Measurements from ENCODE around the gene TSPAN6. TPM values are rescaled to one million over a fixed set of nuclear protein-coding genes. Genes with fewer than 3 reads are reported as not detected.
A peak's percentile ranks its signal among the peaks of the same experiment; 100 is the strongest.

The TSPAN6 gene
- total RNA-seq, 5 donors from 2014 or later (not counting 1 experiment from before 2014, with no cell fraction given), result 0.91 to 2.1 (median 1.6) TPM

DNA sequence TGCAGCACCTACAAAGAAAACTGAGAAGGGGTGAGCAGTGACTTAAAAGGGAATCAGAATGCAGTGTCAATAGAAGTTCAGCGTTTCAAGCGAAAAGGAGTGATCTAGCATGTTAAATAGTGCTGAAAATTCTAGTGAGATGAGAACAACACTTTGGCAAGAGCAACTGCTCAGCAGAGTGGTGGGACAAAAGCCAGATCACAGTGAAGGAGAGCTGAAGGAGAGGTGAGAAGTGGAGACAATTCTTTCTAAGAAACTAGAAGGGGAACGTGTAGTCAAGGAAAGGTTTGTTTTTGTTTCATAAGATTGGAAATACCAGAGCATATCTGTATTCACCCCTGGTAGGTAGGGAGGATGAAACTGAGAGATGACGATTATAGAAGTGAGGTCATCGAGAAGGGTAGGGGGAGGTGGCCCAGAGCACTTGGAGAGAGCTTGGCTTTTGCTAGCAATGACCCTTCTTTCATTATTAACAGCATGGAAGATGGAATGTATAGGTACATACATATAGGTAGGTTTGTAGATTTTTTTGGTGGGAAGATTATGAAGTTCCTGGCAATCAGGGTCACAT, 41.1 kb upstream of the TSPAN6 start:
- H3K9me3 Mint-ChIP-seq, result no peaks in the 10 kb centered on the region
- ChIA-PET POLR2A (no interaction called here), CTCF (interaction anchor here in 1 of 2 donors (0.6 to 1.0 kb wide), 2 partner anchors 11 to 41 kb away, joined by 4 to 8 read pairs; no protein-coding TSS in a partner anchor)
- H3K27ac Mint-ChIP-seq, result no peak overlapping the region
- Histone ChIP-seq H3K4me3 (ENCODE audit: control insufficient read depth in 1 of 2, extremely low read depth in 1 of 2, low read length in 1 of 2) (no peak overlapping the region), H3K9me3 (no peaks in the 10 kb centered on the region), H3K27ac (ENCODE audit: low read length) (no peak overlapping the region), H3K27me3 (replicated peaks in 1 of 2; ENCODE audit: control insufficient read depth in 2 of 2, extremely low read depth in 1 of 2, insufficient read depth in 2 of 2, low read length in 1 of 2) (no peaks in the 10 kb centered on the region), H3K36me3 (ENCODE audit: control insufficient read depth in 2 of 2, extremely low read depth in 1 of 2, insufficient read depth in 1 of 2, low read length in 1 of 2) (no peaks in the 10 kb centered on the region), H3K4me1 (ENCODE audit: control insufficient read depth in 1 of 2, extremely low read depth in 1 of 2, insufficient read depth in 2 of 2, low read length in 2 of 2) (no peaks in the 10 kb centered on the region)
- H3K4me3 Mint-ChIP-seq, result no peak overlapping the region
- whole genome bisulfite sequencing (ENCODE audit: insufficient coverage), result no CpG with 5 or more reads among the region's 5 CpGs
- ATAC-seq (replicated peaks in 1 of 4) (no peak), DNase-seq (no peak)
- H3K27me3 Mint-ChIP-seq, result peaks cover 0 to 18% of the 10 kb centered on the region in 2 donors
- H3K4me1 Mint-ChIP-seq, result peaks cover 0 to 19% (median 12%) of the 10 kb centered on the region in 3 donors
- no peaks in the 10 kb centered on the region for H3K36me3 Mint-ChIP-seq

DNA sequence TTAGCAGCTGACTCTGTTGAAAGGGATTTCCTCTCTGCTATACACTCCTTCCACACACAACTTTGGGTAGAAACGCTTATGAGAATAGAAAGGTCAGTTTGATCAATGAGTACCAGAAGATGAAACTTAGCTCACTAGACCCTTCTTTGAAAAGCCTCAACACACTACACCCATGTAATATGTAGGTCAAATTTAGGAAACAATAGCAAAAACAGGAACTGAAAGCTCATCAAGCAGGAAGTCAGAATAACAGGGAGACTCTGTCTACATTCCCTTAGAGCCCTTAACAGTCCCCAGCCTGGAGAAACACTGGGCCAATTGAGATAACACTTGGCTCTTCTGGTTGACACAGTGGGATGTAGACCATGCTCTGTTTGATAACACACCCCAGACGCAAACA, 38.1 kb upstream of the TSPAN6 start:
- POLR2A ChIA-PET, result no interaction called here

DNA sequence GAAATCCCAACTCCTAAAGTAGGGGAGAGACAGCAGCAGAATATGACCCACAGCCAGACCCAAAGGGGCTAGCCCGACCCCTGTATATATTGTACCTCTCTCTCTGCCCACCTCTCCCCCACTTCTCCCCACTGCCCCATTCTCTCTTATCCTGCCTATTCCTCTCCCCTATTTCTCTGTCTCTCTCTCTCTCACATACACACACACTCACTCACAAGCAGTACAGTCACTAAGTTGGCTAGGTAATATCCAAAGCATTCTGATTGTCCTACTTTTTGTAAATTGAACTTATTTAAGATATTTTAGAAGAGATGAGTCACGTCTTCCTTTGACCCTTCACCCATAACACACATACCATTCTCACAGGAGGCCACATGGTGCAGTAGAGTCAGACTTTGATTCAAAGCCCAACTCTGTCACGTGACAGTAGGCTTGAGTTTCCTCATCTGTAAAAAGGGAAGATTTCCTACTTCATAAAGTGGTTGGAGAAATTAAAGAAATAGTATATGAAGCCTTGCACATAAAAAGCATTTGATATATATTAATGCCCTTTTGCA, 36.9 kb upstream of the TSPAN6 start:
- WGBS (ENCODE audit: insufficient coverage), result no CpG with 5 or more reads among the region's 3 CpGs
- no peak for ATAC-seq (replicated peaks in 1 of 4)
- H3K4me3 ChIP-seq (ENCODE audit: control insufficient read depth in 1 of 2, extremely low read depth in 1 of 2, low read length in 1 of 2), result no peak overlapping the region
- POLR2A ChIA-PET, result no interaction called here
- CTCF ChIA-PET, result interaction anchor here (0.6 kb wide), 3 partner anchors 16 to 125 kb away, joined by 3 to 6 read pairs (median 4); no protein-coding TSS in a partner anchor
- no peaks in the 10 kb centered on the region for H3K9me3 ChIP-seq
- no peak overlapping the region for H3K27ac ChIP-seq (ENCODE audit: low read length)
- H3K27me3 Mint-ChIP-seq, result peaks cover 0 to 31% of the 10 kb centered on the region in 2 donors
- no peak overlapping the region for H3K27ac Mint-ChIP-seq
- no peaks in the 10 kb centered on the region for H3K27me3 ChIP-seq (replicated peaks in 1 of 2; ENCODE audit: control insufficient read depth in 2 of 2, extremely low read depth in 1 of 2, insufficient read depth in 2 of 2, low read length in 1 of 2)
- H3K36me3 ChIP-seq (ENCODE audit: control insufficient read depth in 2 of 2, extremely low read depth in 1 of 2, insufficient read depth in 1 of 2, low read length in 1 of 2), result no peaks in the 10 kb centered on the region
- H3K4me1 ChIP-seq (ENCODE audit: control insufficient read depth in 1 of 2, extremely low read depth in 1 of 2, insufficient read depth in 2 of 2, low read length in 2 of 2), result no peaks in the 10 kb centered on the region
- H3K9me3 Mint-ChIP-seq, result no peaks in the 10 kb centered on the region
- no peak overlapping the region for H3K4me3 Mint-ChIP-seq
- H3K36me3 Mint-ChIP-seq, result no peaks in the 10 kb centered on the region
- DNase-seq, result no peak
- peaks cover 0 to 19% (median 12%) of the 10 kb centered on the region in 3 donors for H3K4me1 Mint-ChIP-seq

More for the DNA sequence above, 38.1 kb upstream of the TSPAN6 start:
- H3K9me3 Mint-ChIP-seq, result no peaks in the 10 kb centered on the region
- peaks cover 0 to 25% of the 10 kb centered on the region in 2 donors for H3K27me3 Mint-ChIP-seq
- H3K36me3 Mint-ChIP-seq, result no peaks in the 10 kb centered on the region
- CTCF ChIA-PET, result interaction anchor here (0.5 to 1.8 kb wide), 3 partner anchors 9 to 168 kb away, joined by 3 to 11 read pairs (median 4); no protein-coding TSS in a partner anchor
- H3K9me3 ChIP-seq, result no peaks in the 10 kb centered on the region
- no peak overlapping the region for H3K4me3 ChIP-seq (ENCODE audit: control insufficient read depth in 1 of 2, extremely low read depth in 1 of 2, low read length in 1 of 2)
- H3K4me1 Mint-ChIP-seq, result peaks cover 0 to 19% (median 12%) of the 10 kb centered on the region in 3 donors
- no peaks in the 10 kb centered on the region for H3K36me3 ChIP-seq (ENCODE audit: control insufficient read depth in 2 of 2, extremely low read depth in 1 of 2, insufficient read depth in 1 of 2, low read length in 1 of 2)
- DNase-seq (no peak), ATAC-seq (replicated peaks in 1 of 4) (peak in 1 of 4 experiments; percentile 12)
- no peaks in the 10 kb centered on the region for H3K4me1 ChIP-seq (ENCODE audit: control insufficient read depth in 1 of 2, extremely low read depth in 1 of 2, insufficient read depth in 2 of 2, low read length in 2 of 2)
- H3K4me3 Mint-ChIP-seq, result no peak overlapping the region
- H3K27me3 ChIP-seq (replicated peaks in 1 of 2; ENCODE audit: control insufficient read depth in 2 of 2, extremely low read depth in 1 of 2, insufficient read depth in 2 of 2, low read length in 1 of 2), result no peaks in the 10 kb centered on the region
- H3K27ac Mint-ChIP-seq, result no peak overlapping the region
- no CpG with 5 or more reads among the region's 2 CpGs for WGBS (ENCODE audit: insufficient coverage)
- H3K27ac ChIP-seq (ENCODE audit: low read length), result no peak overlapping the region

- H3K27ac ChIP-seq (ENCODE audit: low read length), result no peak overlapping the region
- no peaks in the 10 kb centered on the region for H3K36me3 ChIP-seq (ENCODE audit: control insufficient read depth in 2 of 2, extremely low read depth in 1 of 2, insufficient read depth in 1 of 2, low read length in 1 of 2)
- Mint-ChIP-seq H3K27ac (no peak overlapping the region), H3K4me3 (no peak overlapping the region), H3K27me3 (peaks cover 0 to 34% of the 10 kb centered on the region in 2 donors), H3K4me1 (peaks cover 0 to 19% (median 12%) of the 10 kb centered on the region in 3 donors), H3K36me3 (no peaks in the 10 kb centered on the region), H3K9me3 (no peaks in the 10 kb centered on the region)
- no peaks in the 10 kb centered on the region for H3K9me3 ChIP-seq
- CTCF ChIA-PET, result interaction anchor here (0.6 kb wide), 3 partner anchors 16 to 126 kb away, joined by 3 to 6 read pairs (median 4); no protein-coding TSS in a partner anchor
- POLR2A ChIA-PET, result no interaction called here
- H3K27me3 ChIP-seq (replicated peaks in 1 of 2; ENCODE audit: control insufficient read depth in 2 of 2, extremely low read depth in 1 of 2, insufficient read depth in 2 of 2, low read length in 1 of 2), result no peaks in the 10 kb centered on the region
- no peak for DNase-seq
- no peaks in the 10 kb centered on the region for H3K4me1 ChIP-seq (ENCODE audit: control insufficient read depth in 1 of 2, extremely low read depth in 1 of 2, insufficient read depth in 2 of 2, low read length in 2 of 2)
- ATAC-seq (replicated peaks in 1 of 4), result no peak
- H3K4me3 ChIP-seq (ENCODE audit: control insufficient read depth in 1 of 2, extremely low read depth in 1 of 2, low read length in 1 of 2), result no peak overlapping the region
- no CpG with 5 or more reads among the region's 3 CpGs for WGBS (ENCODE audit: insufficient coverage)
Observed at GRCh38 chrX:100672966-100673365, 36.4 kb upstream of the TSPAN6 start.

DNA sequence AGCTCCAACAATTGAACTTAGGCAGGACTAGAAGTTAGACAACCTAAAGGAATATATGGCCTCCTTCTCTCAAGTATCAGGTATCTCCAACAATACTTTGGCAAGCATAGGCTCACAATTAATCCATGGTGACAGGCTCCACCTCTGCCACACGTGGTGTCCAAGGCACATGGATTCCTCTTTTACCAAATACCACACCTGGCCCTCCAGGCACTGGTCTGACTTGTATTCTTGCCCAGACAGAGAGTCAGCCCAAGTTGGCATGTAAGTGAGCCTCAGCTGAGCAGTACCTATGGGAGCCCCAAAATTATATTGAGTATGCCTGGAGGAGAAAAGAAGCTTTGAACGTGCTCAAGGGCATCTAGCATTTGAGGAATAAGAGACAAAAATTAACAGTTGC, 27.0 kb upstream of the TSPAN6 start:
- Histone ChIP-seq H3K4me1 (ENCODE audit: control insufficient read depth in 1 of 2, extremely low read depth in 1 of 2, insufficient read depth in 2 of 2, low read length in 2 of 2) (no peaks in the 10 kb centered on the region), H3K36me3 (ENCODE audit: control insufficient read depth in 2 of 2, extremely low read depth in 1 of 2, insufficient read depth in 1 of 2, low read length in 1 of 2) (no peaks in the 10 kb centered on the region), H3K27me3 (replicated peaks in 1 of 2; ENCODE audit: control insufficient read depth in 2 of 2, extremely low read depth in 1 of 2, insufficient read depth in 2 of 2, low read length in 1 of 2) (peaks cover 0 to 2% of the 10 kb centered on the region in 2 experiments), H3K4me3 (ENCODE audit: control insufficient read depth in 1 of 2, extremely low read depth in 1 of 2, low read length in 1 of 2) (no peak overlapping the region), H3K27ac (ENCODE audit: low read length) (no peak overlapping the region), H3K9me3 (no peaks in the 10 kb centered on the region)
- peaks cover 6 to 51% of the 10 kb centered on the region in 2 donors for H3K27me3 Mint-ChIP-seq
- CTCF ChIA-PET, result no interaction called here
- H3K36me3 Mint-ChIP-seq, result no peaks in the 10 kb centered on the region
- H3K27ac Mint-ChIP-seq, result no peak overlapping the region
- H3K9me3 Mint-ChIP-seq, result no peaks in the 10 kb centered on the region
- no peak overlapping the region for H3K4me3 Mint-ChIP-seq
- DNase-seq (no peak), ATAC-seq (replicated peaks in 1 of 4) (no peak)
- 50% methylated on average over 1 of the region's 2 CpGs for WGBS (ENCODE audit: insufficient coverage)
- POLR2A ChIA-PET, result no interaction called here
- no peaks in the 10 kb centered on the region for H3K4me1 Mint-ChIP-seq

DNA sequence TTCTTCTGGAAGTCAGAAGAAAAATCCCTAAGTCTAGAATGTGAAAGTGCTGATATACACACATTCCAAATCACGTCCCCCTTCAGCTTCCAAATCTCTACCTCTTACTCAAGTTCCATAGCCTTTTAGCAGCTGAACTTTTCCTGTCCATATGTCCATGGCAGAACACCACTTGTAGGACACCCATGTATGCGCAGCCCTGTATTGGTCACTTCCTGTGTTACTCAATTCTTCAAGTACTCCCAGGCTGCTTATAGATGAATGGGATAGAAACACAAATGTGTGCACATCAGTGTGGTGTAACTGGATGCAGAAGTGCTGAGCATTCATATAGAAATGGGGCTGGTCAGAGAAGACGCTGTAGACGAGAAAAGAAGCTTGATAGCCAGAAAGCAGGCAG, 26.2 kb upstream of the TSPAN6 start:
- no peak overlapping the region for H3K27ac Mint-ChIP-seq
- H3K4me1 Mint-ChIP-seq, result no peaks in the 10 kb centered on the region
- no peaks in the 10 kb centered on the region for H3K9me3 Mint-ChIP-seq
- Histone ChIP-seq H3K27me3 (replicated peaks in 1 of 2; ENCODE audit: control insufficient read depth in 2 of 2, extremely low read depth in 1 of 2, insufficient read depth in 2 of 2, low read length in 1 of 2) (peaks cover 0 to 2% of the 10 kb centered on the region in 2 experiments), H3K27ac (ENCODE audit: low read length) (no peak overlapping the region), H3K9me3 (no peaks in the 10 kb centered on the region), H3K4me3 (ENCODE audit: control insufficient read depth in 1 of 2, extremely low read depth in 1 of 2, low read length in 1 of 2) (no peak overlapping the region), H3K36me3 (ENCODE audit: control insufficient read depth in 2 of 2, extremely low read depth in 1 of 2, insufficient read depth in 1 of 2, low read length in 1 of 2) (no peaks in the 10 kb centered on the region), H3K4me1 (ENCODE audit: control insufficient read depth in 1 of 2, extremely low read depth in 1 of 2, insufficient read depth in 2 of 2, low read length in 2 of 2) (no peaks in the 10 kb centered on the region)
- H3K4me3 Mint-ChIP-seq, result no peak overlapping the region
- CTCF ChIA-PET, result interaction anchor here in 1 of 2 donors (0.5 kb wide), 1 partner anchor 17 kb away, joined by 3 read pairs; no protein-coding TSS in a partner anchor
- POLR2A ChIA-PET, result no interaction called here
- no peaks in the 10 kb centered on the region for H3K36me3 Mint-ChIP-seq
- DNase-seq, result no peak
- peaks cover 6 to 48% of the 10 kb centered on the region in 2 donors for H3K27me3 Mint-ChIP-seq
- no CpG with 5 or more reads among the region's 4 CpGs for WGBS (ENCODE audit: insufficient coverage)
- no peak for ATAC-seq (replicated peaks in 1 of 4)

All from T-cell (primary cell).